H9 (cell line): ENCODE results near the gene RAB3GAP2. TPM values are rescaled to one million over a fixed set of nuclear protein-coding genes. Genes with fewer than 3 reads are reported as not detected.

Experiments
- DNase-seq: peaks from one replicate; pipeline ENCODE4 v3.0.0-alpha.2; 2017
- H2AFZ ChIP-seq: one replicate; pipeline ENCODE4 v1.6.1; 2013; ENCODE audit warnings: mild to moderate bottlenecking, low read length, control low read depth, moderate library complexity
- H2AK5ac ChIP-seq: 2 replicates; pipeline ENCODE4 v1.6.1; 2013; ENCODE audit warnings: low read length, control low read depth, mixed read lengths; ENCODE audit not compliant: insufficient read length
- H2BK120ac ChIP-seq: one replicate; pipeline ENCODE4 v1.6.1; 2013; ENCODE audit warnings: low read depth, mild to moderate bottlenecking, low read length, control low read depth, inconsistent platforms; ENCODE audit not compliant: poor library complexity, severe bottlenecking
- H2BK12ac ChIP-seq: 2 replicates; pipeline ENCODE4 v1.6.1; 2013; ENCODE audit warnings: low read length, control low read depth, mixed read lengths, low read depth; ENCODE audit not compliant: insufficient read length
- H2BK15ac ChIP-seq: 2 replicates; pipeline ENCODE4 v1.6.1; 2013; ENCODE audit warnings: low read depth, low read length, control low read depth
- H2BK20ac ChIP-seq: one replicate; pipeline ENCODE4 v1.6.1; 2013; ENCODE audit warnings: low read depth, mild to moderate bottlenecking, low read length, control low read depth, inconsistent platforms; ENCODE audit not compliant: poor library complexity, severe bottlenecking
- H2BK5ac ChIP-seq: 2 replicates; pipeline ENCODE4 v1.6.1; 2013; ENCODE audit warnings: low read length, control low read depth, mixed read lengths; ENCODE audit not compliant: insufficient read length
- H3K14ac ChIP-seq: 2 replicates; pipeline ENCODE4 v1.6.1; 2013; ENCODE audit warnings: low read length, control low read depth; ENCODE audit not compliant: insufficient read depth
- H3K18ac ChIP-seq: 2 replicates; pipeline ENCODE4 v1.6.1; 2013; ENCODE audit warnings: low read depth, mild to moderate bottlenecking, mixed read lengths, low read length, control low read depth; ENCODE audit not compliant: insufficient read length
- H3K23ac ChIP-seq: 2 replicates; pipeline ENCODE4 v1.6.1; 2013; ENCODE audit warnings: low read length, control low read depth, mixed read lengths, low read depth; ENCODE audit not compliant: insufficient read length
- H3K23me2 ChIP-seq: 2 replicates; pipeline ENCODE4 v1.6.1; 2013; ENCODE audit warnings: low read depth, mild to moderate bottlenecking, mixed read lengths, low read length, control low read depth; ENCODE audit not compliant: insufficient read length, poor library complexity, severe bottlenecking
- H3K27ac ChIP-seq: 2 replicates; pipeline ENCODE4 v1.5.1; 2013; ENCODE audit warnings: low read length, control low read depth, mixed read lengths, low read depth; ENCODE audit not compliant: insufficient read length
- H3K27me3 ChIP-seq: 2 replicates; pipeline ENCODE4 v1.6.1; 2013; ENCODE audit warnings: low read length, control low read depth, inconsistent platforms; ENCODE audit not compliant: insufficient read depth
- H3K4ac ChIP-seq: 2 replicates; pipeline ENCODE4 v1.6.1; 2013; ENCODE audit warnings: low read depth, mild to moderate bottlenecking, control low read depth, inconsistent platforms, low read length, moderate library complexity
- H3K4me1 ChIP-seq: 2 replicates; pipeline ENCODE4 v1.6.1; 2013; ENCODE audit warnings: low read length, control low read depth, inconsistent platforms; ENCODE audit not compliant: insufficient read depth
- H3K4me2 ChIP-seq: 2 replicates; pipeline ENCODE4 v1.6.1; 2013; ENCODE audit warnings: low read length, control low read depth, mixed read lengths; ENCODE audit not compliant: insufficient read length, insufficient read depth
- H3K56ac ChIP-seq: 2 replicates; pipeline ENCODE4 v1.6.1; 2013; ENCODE audit warnings: low read depth, mild to moderate bottlenecking, mixed read lengths, low read length, control low read depth; ENCODE audit not compliant: insufficient read length
- H3K79me1 ChIP-seq: 2 replicates; pipeline ENCODE4 v1.6.1; 2013; ENCODE audit warnings: low read depth, mild to moderate bottlenecking, moderate library complexity, low read length, control low read depth, inconsistent platforms; ENCODE audit not compliant: insufficient read depth, poor library complexity, severe bottlenecking
- H3K79me2 ChIP-seq: 2 replicates; pipeline ENCODE4 v1.6.1; 2013; ENCODE audit warnings: low read length, control low read depth, inconsistent platforms; ENCODE audit not compliant: insufficient read depth
- H3K9ac ChIP-seq: 2 replicates; pipeline ENCODE4 v1.6.1; 2013; ENCODE audit warnings: low read length, control low read depth, mixed read lengths; ENCODE audit not compliant: insufficient read length; ENCODE audit errors: extremely low read depth
- H3K9me3 ChIP-seq: one replicate; pipeline ENCODE4 v1.6.1; 2013; ENCODE audit warnings: low read depth, low read length, inconsistent platforms; ENCODE audit not compliant: control insufficient read depth
- H3T11ph ChIP-seq: one replicate; pipeline ENCODE4 v1.6.1; 2013; ENCODE audit warnings: mild to moderate bottlenecking, low read length, control low read depth, inconsistent platforms
- H4K20me1 ChIP-seq: one replicate; pipeline ENCODE4 v1.6.1; 2013; ENCODE audit not compliant: control insufficient read depth, insufficient read length, insufficient read depth
- H4K5ac ChIP-seq: 2 replicates; pipeline ENCODE4 v1.6.1; 2013; ENCODE audit warnings: low read depth, mild to moderate bottlenecking, mixed read lengths, low read length, control low read depth; ENCODE audit not compliant: insufficient read length
- H4K8ac ChIP-seq: replicated peaks from 2 replicates; pipeline ENCODE4 v1.6.1; 2013; ENCODE audit warnings: low read length, control low read depth, mixed read lengths, low read depth; ENCODE audit not compliant: insufficient read length
- H4K91ac ChIP-seq: 2 replicates; pipeline ENCODE4 v1.6.1; 2013; ENCODE audit warnings: low read depth, mild to moderate bottlenecking, moderate library complexity, mixed read lengths, low read length, control low read depth; ENCODE audit not compliant: insufficient read length
- H3K27ac Mint-ChIP-seq, 3 experiments: 2 replicates in 2 of 3; 3 replicates in 1 of 3; pipeline ENCODE4 v1.8.0; 2020 to 2021; ENCODE audit warnings: mixed read lengths in 3 of 3, mild to moderate bottlenecking in 1 of 3, moderate library complexity in 1 of 3
- H3K27me3 Mint-ChIP-seq: 2 replicates; pipeline ENCODE4 v1.8.0; 2021; ENCODE audit warnings: low read depth, mild to moderate bottlenecking, moderate library complexity, mixed read lengths
- H3K36me3 Mint-ChIP-seq, 3 experiments: 2 replicates in 2 of 3; 3 replicates in 1 of 3; pipeline ENCODE4 v1.8.0; 2020 to 2021; ENCODE audit warnings: low read depth in 3 of 3, mixed read lengths in 3 of 3; ENCODE audit not compliant: insufficient read depth in 1 of 3
- H3K4me1 Mint-ChIP-seq, 2 experiments: 2 replicates each; pipeline ENCODE4 v1.8.0; 2020; ENCODE audit warnings: mixed read lengths in 2 of 2
- H3K4me3 Mint-ChIP-seq, 2 experiments: 2 replicates in 1 of 2; 3 replicates in 1 of 2; pipeline ENCODE4 v1.8.0; 2020 to 2021; ENCODE audit warnings: mild to moderate bottlenecking in 2 of 2, mixed read lengths in 2 of 2, moderate library complexity in 1 of 2
- H3K9me3 Mint-ChIP-seq, 2 experiments: 2 replicates in 1 of 2; 3 replicates in 1 of 2; pipeline ENCODE4 v1.8.0; 2020; ENCODE audit warnings: mild to moderate bottlenecking in 2 of 2, mixed read lengths in 2 of 2, moderate library complexity in 1 of 2
- WGBS: extraction: QIAGEN DNeasy Blood & Tissue Kit; methylation state at CpG from one replicate; pipeline ENCODE4 v1.1.7; 2013; ENCODE audit warnings: missing lambda C conversion rate, low lambda C conversion rate, mixed read lengths; ENCODE audit not compliant: insufficient read length; ENCODE audit errors: extremely low coverage; 5-methylcytosine and 5-hydroxymethylcytosine counted together
- total RNA-seq: library from RNA; stranded (reverse); gene quantifications from 2 replicates; pipeline ENCODE4 v1.2.1, GENCODE V29; 2021
- TF ChIP-seq, protein P1 (sequence below): fragments of 200-600 bp; sonication (generic); conservative IDR thresholded peaks from 3 replicates; pipeline ENCODE4 v1.8.0; 2021; ENCODE audit warnings: antibody characterized with exemption, mild to moderate bottlenecking

The RAB3GAP2 gene
- total RNA-seq, 1 experiment from 2014 or later: 48.3 TPM

DNA sequence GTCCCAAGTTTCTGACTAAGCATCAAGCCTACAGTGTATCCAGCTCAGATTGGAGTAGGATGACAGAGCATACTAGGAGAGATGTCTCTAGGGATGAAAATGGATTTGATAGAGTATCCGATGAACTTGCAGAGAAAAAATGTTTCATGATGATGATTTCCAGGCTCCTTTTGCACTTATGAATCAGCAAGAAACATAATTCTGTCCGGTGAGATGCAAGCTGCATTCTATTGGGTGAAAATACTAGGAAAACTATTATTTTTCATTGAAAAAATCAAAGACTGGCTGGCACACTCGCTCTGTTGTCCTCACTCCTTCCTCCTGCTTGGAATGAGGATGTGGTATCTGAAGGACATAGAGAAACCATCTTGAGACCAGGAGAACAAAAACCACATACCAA is 35.4 kb upstream of the RAB3GAP2 start:
- Histone ChIP-seq H3K4me1 (no peaks in the 10 kb centered on the region), H3K79me1 (no peaks in the 10 kb centered on the region), H3K23me2 (no peaks in the 10 kb centered on the region), H2AK5ac (no peak overlapping the region), H3K4ac (no peak overlapping the region), H3K18ac (no peak overlapping the region), H3K9ac (no peak overlapping the region), H3K79me2 (no peaks in the 10 kb centered on the region), H2BK15ac (no peak overlapping the region), H2AFZ (no peak overlapping the region), H4K8ac (no peak overlapping the region), H2BK5ac (no peak overlapping the region), H4K91ac (no peak overlapping the region), H3K27me3 (no peaks in the 10 kb centered on the region), H4K5ac (no peak overlapping the region), H3K9me3 (no peaks in the 10 kb centered on the region), H3K4me2 (no peak overlapping the region), H4K20me1 (no peaks in the 10 kb centered on the region), H3T11ph (no peak overlapping the region), H3K23ac (no peak overlapping the region), H2BK20ac (no peak overlapping the region), H2BK12ac (no peak overlapping the region), H3K27ac (no peak overlapping the region), H3K56ac (no peak overlapping the region), H3K14ac (no peak overlapping the region), H2BK120ac (no peak overlapping the region)
- peaks cover 0 to 5% (median 0%) of the 10 kb centered on the region in 3 experiments; a peak in 2 of 7 replicates for H3K36me3 Mint-ChIP-seq
- no peak overlapping the region for H3K4me3 Mint-ChIP-seq
- H3K9me3 Mint-ChIP-seq: peaks cover 9 to 17% of the 10 kb centered on the region in 2 experiments
- no peak overlapping the region for H3K27ac Mint-ChIP-seq
- no peaks in the 10 kb centered on the region; the same call in 1 of the 2 replicates for H3K27me3 Mint-ChIP-seq
- WGBS: no CpG with 5 or more reads among the region's 3 CpGs
- TF ChIP-seq, protein P1, sequence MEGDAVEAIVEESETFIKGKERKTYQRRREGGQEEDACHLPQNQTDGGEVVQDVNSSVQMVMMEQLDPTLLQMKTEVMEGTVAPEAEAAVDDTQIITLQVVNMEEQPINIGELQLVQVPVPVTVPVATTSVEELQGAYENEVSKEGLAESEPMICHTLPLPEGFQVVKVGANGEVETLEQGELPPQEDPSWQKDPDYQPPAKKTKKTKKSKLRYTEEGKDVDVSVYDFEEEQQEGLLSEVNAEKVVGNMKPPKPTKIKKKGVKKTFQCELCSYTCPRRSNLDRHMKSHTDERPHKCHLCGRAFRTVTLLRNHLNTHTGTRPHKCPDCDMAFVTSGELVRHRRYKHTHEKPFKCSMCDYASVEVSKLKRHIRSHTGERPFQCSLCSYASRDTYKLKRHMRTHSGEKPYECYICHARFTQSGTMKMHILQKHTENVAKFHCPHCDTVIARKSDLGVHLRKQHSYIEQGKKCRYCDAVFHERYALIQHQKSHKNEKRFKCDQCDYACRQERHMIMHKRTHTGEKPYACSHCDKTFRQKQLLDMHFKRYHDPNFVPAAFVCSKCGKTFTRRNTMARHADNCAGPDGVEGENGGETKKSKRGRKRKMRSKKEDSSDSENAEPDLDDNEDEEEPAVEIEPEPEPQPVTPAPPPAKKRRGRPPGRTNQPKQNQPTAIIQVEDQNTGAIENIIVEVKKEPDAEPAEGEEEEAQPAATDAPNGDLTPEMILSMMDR: no peak
- DNase-seq: no peak
- no peaks in the 10 kb centered on the region for H3K4me1 Mint-ChIP-seq
